ENCODE data around the gene C16orf82. TPM values are rescaled to one million over a fixed set of nuclear protein-coding genes. Genes with fewer than 3 reads are reported as not detected.
A peak's percentile ranks its signal among the peaks of the same experiment; 100 is the strongest.

C16orf82 gene
- total RNA-seq, 1 donor = not detected

DNA sequence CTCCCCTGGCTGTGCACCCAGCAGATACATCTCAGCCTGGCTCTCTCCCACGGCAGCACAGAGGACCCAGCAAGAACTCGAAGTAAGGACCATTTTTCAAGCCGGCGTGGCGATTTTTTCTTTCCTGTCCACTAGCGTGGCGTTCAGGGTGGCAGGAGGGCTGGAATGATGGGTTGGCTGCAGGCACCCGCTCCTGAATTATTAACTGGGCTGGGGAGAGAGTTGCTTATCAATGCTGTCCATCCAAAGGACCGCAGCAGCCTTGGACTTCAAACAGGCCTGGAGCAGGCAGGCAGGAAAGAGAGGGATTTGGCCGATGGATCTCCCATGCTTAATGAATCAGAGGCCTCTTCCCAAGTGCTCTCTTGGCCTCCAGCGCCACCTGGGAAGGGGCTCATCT lies 7.0 kb downstream of the C16orf82 start:
- TF ChIP-seq, protein P1, sequence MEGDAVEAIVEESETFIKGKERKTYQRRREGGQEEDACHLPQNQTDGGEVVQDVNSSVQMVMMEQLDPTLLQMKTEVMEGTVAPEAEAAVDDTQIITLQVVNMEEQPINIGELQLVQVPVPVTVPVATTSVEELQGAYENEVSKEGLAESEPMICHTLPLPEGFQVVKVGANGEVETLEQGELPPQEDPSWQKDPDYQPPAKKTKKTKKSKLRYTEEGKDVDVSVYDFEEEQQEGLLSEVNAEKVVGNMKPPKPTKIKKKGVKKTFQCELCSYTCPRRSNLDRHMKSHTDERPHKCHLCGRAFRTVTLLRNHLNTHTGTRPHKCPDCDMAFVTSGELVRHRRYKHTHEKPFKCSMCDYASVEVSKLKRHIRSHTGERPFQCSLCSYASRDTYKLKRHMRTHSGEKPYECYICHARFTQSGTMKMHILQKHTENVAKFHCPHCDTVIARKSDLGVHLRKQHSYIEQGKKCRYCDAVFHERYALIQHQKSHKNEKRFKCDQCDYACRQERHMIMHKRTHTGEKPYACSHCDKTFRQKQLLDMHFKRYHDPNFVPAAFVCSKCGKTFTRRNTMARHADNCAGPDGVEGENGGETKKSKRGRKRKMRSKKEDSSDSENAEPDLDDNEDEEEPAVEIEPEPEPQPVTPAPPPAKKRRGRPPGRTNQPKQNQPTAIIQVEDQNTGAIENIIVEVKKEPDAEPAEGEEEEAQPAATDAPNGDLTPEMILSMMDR (IDR thresholded peaks at IDR 0.05; ENCODE audit: extremely low read depth, low read depth, low read length) = no peak
- Histone ChIP-seq H3K27ac (ENCODE audit: low read depth, low read length) (no peak overlapping the region), H3K27me3 (ENCODE audit: insufficient read depth, low read length) (no peaks in the 10 kb centered on the region), H3K9me3 (ENCODE audit: low read depth, low read length) (no peaks in the 10 kb centered on the region), H3K4me2 (ENCODE audit: insufficient read depth, low read length) (no peak overlapping the region), H3K79me2 (ENCODE audit: insufficient read depth, low read length) (no peaks in the 10 kb centered on the region), H4K20me1 (ENCODE audit: insufficient read depth, low read length) (no peaks in the 10 kb centered on the region), H2AFZ (ENCODE audit: low read length) (no peak overlapping the region), H3K36me3 (ENCODE audit: insufficient read depth, low read length) (no peaks in the 10 kb centered on the region), H3K4me3 (ENCODE audit: insufficient read depth, low read length) (no peak overlapping the region), H3K4me1 (ENCODE audit: insufficient read depth, low read length) (no peaks in the 10 kb centered on the region)
- DNase-seq (ENCODE audit: insufficient read length, low spot score, missing footprints) = no peak

DNA sequence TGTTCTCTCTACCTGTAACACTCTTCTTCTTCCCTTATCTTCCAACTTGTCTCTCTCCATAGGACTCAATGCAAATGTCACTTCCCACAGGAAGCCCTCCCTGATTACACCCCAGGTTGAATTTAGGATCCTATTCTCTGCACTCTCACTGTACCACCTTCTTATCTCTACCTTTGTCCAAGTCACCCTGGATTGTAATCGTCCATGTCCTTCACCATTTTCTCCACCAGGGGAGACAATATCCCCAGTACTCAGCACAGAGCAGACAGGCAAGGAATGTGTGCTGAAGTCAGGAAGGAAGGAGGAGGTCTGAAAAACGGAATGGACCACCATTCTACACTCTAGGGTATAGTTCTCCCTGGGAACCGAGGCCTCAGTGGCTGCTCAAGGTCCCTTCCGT lies 14.2 kb downstream of the C16orf82 start:
- H3K27ac ChIP-seq (ENCODE audit: low read depth, low read length) = no peak overlapping the region
- H4K20me1 ChIP-seq (ENCODE audit: insufficient read depth, low read length) = no peaks in the 10 kb centered on the region
- TF ChIP-seq, protein P1 (IDR thresholded peaks at IDR 0.05; ENCODE audit: extremely low read depth, low read depth, low read length) = peak; percentile 51
- H3K9me3 ChIP-seq (ENCODE audit: low read depth, low read length) = no peaks in the 10 kb centered on the region
- no peak overlapping the region for H2AFZ ChIP-seq (ENCODE audit: low read length)
- H3K4me2 ChIP-seq (ENCODE audit: insufficient read depth, low read length) = no peak overlapping the region
- DNase-seq (ENCODE audit: insufficient read length, low spot score, missing footprints) = no peak
- no peaks in the 10 kb centered on the region for H3K27me3 ChIP-seq (ENCODE audit: insufficient read depth, low read length)
- no peaks in the 10 kb centered on the region for H3K4me1 ChIP-seq (ENCODE audit: insufficient read depth, low read length)
- no peaks in the 10 kb centered on the region for H3K79me2 ChIP-seq (ENCODE audit: insufficient read depth, low read length)
- no peaks in the 10 kb centered on the region for H3K36me3 ChIP-seq (ENCODE audit: insufficient read depth, low read length)
- no peak overlapping the region for H3K4me3 ChIP-seq (ENCODE audit: insufficient read depth, low read length)

DNA sequence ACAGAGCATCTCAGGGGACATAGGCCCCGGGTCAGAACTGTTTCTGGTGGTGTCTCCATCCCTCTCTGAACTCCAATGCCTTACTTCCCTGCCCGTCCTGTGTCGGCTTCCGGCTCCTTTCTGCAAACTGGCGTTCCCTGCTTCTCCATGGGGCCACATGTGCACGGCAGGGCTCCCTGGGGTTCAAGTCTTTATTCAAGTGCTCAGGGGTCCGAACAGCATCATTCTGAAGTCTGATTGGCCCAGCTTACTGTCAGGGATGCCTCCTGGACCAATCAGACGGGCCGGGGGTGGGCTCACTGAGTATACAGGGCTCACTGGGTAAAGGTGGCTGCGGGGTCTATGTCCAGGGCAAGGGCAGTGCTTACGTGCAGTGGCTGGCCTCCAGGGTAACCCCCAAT lies 17.1 kb downstream of the C16orf82 start:
- Histone ChIP-seq H3K4me1 (ENCODE audit: insufficient read depth, low read length) (no peaks in the 10 kb centered on the region), H2AFZ (ENCODE audit: low read length) (no peak overlapping the region), H3K36me3 (ENCODE audit: insufficient read depth, low read length) (no peaks in the 10 kb centered on the region), H3K27me3 (ENCODE audit: insufficient read depth, low read length) (no peaks in the 10 kb centered on the region), H3K27ac (ENCODE audit: low read depth, low read length) (no peak overlapping the region), H3K4me3 (ENCODE audit: insufficient read depth, low read length) (no peak overlapping the region), H4K20me1 (ENCODE audit: insufficient read depth, low read length) (no peaks in the 10 kb centered on the region), H3K9me3 (ENCODE audit: low read depth, low read length) (no peaks in the 10 kb centered on the region), H3K79me2 (ENCODE audit: insufficient read depth, low read length) (no peaks in the 10 kb centered on the region), H3K4me2 (ENCODE audit: insufficient read depth, low read length) (no peak overlapping the region)
- no peak for DNase-seq (ENCODE audit: insufficient read length, low spot score, missing footprints)
- TF ChIP-seq, protein P1 (IDR thresholded peaks at IDR 0.05; ENCODE audit: extremely low read depth, low read depth, low read length) = no peak

DNA sequence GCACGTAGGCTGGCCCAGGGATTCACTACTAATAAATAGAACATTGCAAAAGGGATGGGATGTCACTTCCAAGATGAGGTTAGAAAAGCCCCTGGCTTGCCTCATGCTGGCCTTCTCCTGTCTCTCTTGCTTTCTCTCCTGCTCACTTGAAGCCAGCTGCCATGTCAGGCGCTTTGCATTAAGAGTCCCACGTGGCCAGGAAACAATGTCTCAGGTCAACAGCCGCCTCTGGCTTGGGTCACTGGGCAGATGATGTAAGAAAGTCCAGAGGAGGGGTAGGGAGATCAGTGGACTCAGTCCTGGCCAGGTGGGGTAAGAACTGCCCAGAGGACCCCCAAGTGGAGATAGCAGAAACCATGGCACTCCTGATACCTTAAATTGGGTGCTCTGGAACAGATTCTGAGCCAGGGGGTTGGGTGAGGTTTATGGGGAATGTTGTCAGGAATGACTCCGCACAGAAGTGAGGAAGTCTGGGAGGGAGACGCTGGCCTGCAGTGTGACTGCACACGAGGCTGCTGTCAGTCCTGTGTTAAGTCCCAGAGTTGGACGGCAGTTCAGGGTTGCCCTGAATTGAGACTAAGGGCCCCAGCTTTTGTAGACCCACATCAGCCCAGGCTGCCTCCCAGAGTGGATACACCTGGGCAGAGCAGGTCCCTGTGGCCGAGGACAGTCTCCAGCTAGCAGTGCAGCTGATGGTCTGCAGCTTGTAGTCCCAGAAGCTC lies 17.7 kb downstream of the C16orf82 start:
- Histone ChIP-seq H3K27ac (ENCODE audit: low read depth, low read length) (no peak overlapping the region), H2AFZ (ENCODE audit: low read length) (no peak overlapping the region), H3K4me2 (ENCODE audit: insufficient read depth, low read length) (no peak overlapping the region), H3K4me1 (ENCODE audit: insufficient read depth, low read length) (no peaks in the 10 kb centered on the region), H3K4me3 (ENCODE audit: insufficient read depth, low read length) (no peak overlapping the region), H4K20me1 (ENCODE audit: insufficient read depth, low read length) (no peaks in the 10 kb centered on the region), H3K79me2 (ENCODE audit: insufficient read depth, low read length) (no peaks in the 10 kb centered on the region), H3K36me3 (ENCODE audit: insufficient read depth, low read length) (no peaks in the 10 kb centered on the region), H3K27me3 (ENCODE audit: insufficient read depth, low read length) (no peaks in the 10 kb centered on the region), H3K9me3 (ENCODE audit: low read depth, low read length) (no peaks in the 10 kb centered on the region)
- TF ChIP-seq, protein P1 (IDR thresholded peaks at IDR 0.05; ENCODE audit: extremely low read depth, low read depth, low read length) = no peak
- DNase-seq (ENCODE audit: insufficient read length, low spot score, missing footprints) = no peak
